SIG-M5 treated with dmso at 0.1 percent for 504 hours (cell line): ENCODE results near the gene GAGE12J.
"Not testable (repeated sequence)": the region's sequence is repeated elsewhere in the genome, so short reads cannot be mapped to it uniquely, and the experiment has no call there.

Experiments
- DNase-seq: peaks from one replicate; lab custom pipeline; 2025; ENCODE audit not compliant: unreplicated experiment; lab: John Stamatoyannopoulos, UW

The GAGE12J gene

DNA sequence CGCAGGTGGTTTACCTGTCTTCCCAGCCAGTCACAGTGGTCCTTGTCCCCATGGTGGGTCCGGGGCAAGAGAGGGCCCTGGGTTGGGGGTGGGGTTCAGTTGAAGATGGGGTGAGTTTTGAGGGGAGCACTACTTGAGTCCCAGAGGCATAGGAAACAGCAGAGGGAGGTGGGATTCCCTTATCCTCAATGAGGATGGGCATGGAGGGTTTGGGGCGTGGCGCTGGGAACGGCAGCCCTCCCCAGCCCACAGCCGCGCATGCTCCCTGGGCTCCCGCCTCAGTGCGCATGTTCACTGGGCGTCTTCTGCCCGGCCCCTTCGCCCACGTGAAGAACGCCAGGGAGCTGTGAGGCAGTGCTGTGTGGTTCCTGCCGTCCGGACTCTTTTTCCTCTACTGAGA lies at the start of gene GAGE12J:
Gene GAGE12J, plus strand, starts transcription at position 301 of the 400 bp plus-strand sequence. CDS start 1,157 bp downstream, outside the sequence.
- DNase-seq = not testable (repeated sequence)

- no peak for DNase-seq
Measured at GRCh38 chrX:49272421-49272820, 49.4 kb upstream of the GAGE12J start.

DNA sequence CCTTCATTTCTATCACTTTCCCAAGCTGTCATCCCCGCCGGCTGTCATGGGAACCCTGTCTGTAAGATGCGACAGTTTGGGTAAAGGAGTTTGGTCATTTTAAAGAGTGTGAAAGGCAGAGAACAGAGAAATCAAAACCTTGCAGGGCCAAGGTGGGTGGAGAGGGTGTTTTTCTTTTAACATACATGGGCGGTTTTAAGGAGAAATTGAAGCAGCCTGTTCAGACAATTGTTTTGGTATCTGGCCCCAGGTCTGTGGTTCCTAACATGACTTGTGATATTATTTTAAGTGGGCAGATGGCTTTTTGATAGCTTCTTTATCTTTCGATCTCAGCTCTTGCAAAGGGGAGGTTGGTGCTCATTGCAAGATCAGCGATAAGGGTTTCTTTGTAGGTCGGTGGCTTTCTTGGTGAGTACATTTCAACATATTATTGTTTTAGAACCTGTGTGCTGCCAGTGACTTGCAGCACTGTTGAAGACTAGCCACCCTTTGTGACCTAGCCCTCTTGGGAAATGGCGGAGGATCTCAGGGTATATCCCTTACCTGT lies 48.6 kb upstream of the GAGE12J start:
- no peak for DNase-seq

GRCh38 chrX:49276207-49276606 lies 45.6 kb upstream of the GAGE12J start:
- DNase-seq = no peak

DNA sequence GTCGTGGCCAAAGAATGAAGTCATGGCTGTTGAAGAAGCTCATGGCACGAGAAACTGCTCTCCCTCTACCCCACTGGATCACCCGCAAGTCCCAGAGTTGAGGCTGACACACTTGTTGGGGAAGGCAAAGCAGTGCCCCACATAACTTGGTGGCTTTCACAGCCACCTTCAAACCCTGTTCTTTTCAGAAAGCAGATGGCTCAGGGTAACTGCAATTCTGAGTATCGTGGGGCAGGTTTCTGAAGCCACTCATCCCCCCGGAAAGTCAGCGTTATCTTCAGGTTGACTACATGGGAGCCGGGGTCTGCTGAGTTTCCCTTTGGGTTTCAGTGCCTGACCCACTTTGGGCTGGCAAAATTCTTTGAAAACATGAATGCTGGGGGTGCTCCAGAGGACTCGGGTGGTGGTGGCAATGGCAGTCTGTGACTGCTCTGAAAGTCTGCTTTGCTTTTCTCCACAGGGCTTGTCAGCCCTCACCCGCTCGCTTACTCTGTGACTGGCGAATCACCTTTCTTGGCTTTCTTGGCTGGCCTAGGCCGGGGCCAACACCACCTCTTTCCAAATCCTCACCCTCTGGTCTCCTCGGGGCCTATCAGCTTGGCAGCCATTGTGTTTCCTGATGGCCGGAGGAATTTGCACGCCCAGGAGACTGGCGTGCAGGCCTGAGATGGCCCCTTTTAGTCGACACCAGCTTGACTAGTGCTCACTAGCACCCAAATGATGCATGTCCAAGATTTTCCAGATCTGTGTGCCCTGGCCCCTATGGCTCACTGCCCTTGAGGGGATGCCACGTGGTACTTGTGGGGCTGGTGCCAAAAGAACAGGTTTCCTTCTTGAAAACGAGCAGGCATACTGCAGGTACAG lies 44.9 kb upstream of the GAGE12J start:
- DNase-seq = no peak

DNA sequence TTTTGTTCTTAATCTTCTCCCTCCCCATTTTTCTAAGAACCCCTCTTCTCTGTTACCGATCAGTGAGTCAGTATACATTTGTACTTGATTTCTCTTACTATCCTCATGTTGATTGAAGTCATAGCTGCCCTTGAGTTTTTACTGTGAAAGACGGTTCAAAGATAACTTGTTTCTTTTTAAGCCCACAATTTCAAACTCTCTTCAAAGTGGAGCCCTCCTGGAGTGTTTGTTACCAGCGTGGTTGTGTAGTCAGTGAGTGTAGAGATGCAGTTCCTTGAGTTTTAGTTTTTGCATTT lies 44.4 kb upstream of the GAGE12J start:
- no peak for DNase-seq

- DNase-seq = no peak
Measured at GRCh38 chrX:49278081-49278480, 43.8 kb upstream of the GAGE12J start.

GRCh38 chrX:49282647-49283011 lies 39.2 kb upstream of the GAGE12J start:
- DNase-seq = no peak

GRCh38 chrX:49284212-49284611 lies 37.6 kb upstream of the GAGE12J start:
- no peak for DNase-seq

GRCh38 chrX:49286136-49286535 lies 35.7 kb upstream of the GAGE12J start:
- no peak for DNase-seq

DNA sequence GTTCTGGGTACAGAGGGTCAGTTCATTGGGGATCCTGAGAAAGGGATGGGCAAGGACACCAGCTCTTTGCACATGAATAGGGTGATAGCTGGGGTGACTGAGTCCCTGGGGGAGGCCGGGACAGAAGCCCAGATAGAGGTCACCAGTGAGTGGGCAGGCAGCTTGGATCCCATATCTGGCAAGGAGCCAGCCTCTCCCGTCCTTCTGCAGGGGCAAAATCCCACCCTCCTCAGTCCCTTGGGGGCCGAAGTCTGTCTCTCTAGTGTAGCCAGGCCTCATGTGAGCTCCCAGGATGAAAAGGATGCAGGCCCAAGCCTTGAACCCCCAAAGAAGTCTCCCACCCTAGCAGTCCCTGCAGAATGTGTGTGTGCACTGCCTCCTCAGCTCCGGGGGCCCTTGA lies 35.3 kb upstream of the GAGE12J start:
- no peak for DNase-seq

- no peak for DNase-seq
Measured at GRCh38 chrX:49287665-49288064, 34.2 kb upstream of the GAGE12J start.

DNA sequence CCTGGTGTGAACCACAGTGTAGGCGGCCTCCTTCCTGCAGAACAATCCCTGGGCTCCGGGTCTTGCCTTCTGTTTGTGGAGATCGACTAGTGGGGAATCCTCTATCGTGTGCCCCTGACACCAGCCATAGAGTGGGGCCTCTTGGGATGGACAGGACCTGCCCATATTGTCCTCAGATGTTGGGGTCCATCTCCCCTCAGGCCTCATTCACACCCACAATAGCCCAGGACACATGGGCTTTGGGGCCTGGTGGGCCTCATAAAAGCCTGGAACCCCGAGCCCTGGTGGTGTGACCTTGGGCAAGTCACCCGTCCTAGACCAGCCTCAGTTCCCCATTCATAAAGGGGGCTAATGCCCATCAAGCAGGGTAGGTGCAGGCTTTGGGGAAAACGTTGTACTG lies 31.6 kb upstream of the GAGE12J start:
- no peak for DNase-seq

DNA sequence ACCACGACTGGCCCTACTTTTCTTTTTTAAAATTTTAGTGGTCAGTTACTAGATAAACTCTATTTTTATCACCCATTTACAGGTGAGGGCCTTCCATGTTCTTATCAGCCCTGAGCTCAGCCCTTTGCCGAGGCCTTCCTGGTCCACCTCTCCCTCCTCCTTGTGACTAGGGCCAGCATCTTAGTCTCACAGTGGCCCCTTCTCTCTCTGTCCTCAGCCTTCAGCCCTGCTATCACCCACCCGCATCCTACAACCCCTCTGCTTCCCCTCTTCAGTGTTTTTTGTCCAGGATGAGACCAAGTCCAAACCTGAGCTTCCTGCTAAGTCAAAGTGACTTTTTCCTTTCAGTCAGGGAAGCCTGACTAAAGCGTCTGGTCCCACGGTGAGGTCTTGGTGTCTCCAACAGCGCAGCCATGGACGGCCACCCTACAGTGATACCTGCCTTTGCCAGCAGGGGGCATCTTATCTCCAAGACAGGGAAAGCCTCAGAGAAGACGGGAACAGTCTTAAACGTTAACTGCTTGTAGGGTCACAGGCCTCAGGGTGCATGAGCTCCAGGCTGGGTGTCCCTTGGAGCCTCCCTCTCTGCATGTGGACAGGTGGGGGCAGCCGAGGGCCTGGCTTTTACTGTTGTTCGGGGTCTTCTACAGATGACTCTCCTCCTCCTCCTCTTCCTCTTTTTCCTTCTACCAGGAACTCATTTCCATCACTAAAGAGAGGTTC lies 30.1 kb upstream of the GAGE12J start:
- DNase-seq = peak; percentile 54

DNA sequence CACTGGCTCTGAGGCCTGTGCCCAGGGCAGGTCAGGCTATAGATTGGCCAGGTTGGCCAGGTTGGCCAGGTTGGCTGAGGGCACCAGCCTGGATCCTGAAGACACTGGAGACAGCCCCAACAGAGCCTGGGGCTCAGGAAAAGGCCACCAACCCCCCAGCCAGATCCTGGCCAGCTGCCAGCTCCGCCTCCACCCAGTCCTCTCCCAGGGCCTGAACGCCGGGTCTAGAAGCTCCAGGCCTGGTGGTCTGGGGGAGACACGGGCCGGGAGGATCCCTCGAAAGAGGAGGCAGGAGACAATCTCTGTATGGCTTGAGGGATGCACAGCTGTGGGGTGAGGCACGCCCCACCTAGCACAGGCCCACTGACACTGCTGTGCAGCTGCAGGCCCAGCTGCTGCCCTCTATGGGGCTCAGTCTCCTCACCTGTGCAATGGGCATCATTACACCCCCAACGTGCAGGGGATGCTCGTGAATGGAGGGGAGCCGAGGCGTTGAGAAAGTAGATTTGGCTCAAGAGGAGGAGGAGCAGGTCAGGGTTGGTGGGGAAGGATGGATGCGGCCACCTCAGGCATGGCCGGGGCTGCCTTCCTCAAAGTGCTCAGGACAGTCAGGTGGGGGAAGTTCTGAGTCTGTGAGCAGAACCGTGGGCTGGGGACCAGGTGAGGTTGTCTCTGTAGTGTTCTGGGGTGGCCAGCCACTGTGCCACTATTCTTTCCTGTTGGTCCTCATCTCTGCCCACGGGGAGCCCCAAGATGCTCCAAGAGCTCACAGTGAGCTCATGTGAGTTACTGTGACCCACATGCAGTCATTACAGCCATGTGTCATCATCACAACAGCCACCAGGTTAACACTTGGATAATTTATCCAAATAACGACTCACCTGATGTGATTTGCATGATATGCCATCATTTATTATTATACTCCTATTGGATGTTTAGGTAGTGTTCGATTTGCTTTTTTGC lies 29.2 kb upstream of the GAGE12J start:
- no peak for DNase-seq

GRCh38 chrX:49299293-49299692 lies 22.5 kb upstream of the GAGE12J start:
- not testable (repeated sequence) for DNase-seq

- no peak for DNase-seq
Measured at GRCh38 chrX:49300703-49301102, 21.1 kb upstream of the GAGE12J start.

DNA sequence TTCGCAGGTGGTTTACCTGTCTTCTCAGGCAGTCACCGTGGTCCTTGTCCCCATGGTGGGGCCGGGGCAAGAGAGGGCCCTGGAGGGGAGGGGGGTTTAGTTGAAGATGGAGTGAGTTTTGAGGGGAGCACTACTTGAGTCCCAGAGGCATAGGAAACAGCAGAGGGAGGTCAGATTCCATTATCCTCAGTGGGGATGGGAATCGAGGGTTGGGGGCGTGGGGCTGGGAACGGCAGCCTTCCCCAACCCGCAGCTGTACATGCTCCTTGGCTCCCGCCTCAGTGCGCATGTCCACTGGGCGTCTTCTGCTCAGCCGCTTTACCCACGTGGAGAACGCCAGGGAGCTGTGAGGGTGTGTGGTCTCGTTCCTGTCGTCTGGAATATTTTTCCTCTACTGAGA lies 18.5 kb upstream of the GAGE12J start, which contains the start of gene GAGE10:
Gene GAGE10, plus strand, starts transcription at position 301 of the 400 bp plus-strand sequence. CDS start 1,214 bp downstream, outside the sequence.
- DNase-seq = no peak

DNA sequence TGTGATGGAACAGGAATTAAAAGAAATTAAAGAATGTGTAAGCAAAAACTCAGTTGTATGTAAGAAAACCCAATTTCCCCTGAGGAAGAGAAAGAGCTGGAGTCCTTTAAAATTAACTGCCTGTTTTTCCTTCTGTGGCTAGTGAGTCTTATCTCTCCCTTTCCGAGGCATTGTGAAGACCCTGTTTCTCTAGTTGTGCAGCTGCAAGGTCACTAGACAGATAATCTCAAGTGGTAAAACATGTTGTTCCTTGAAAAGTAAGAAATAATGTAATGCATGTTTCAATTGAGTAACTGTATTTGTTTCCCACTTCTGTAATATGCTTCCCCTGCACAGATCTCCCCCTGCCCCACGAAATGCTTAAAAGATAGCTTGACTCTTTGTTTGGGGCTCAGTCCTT lies 14.1 kb upstream of the GAGE12J start:
- not testable (repeated sequence) for DNase-seq

- DNase-seq = peak; percentile 30
Measured at GRCh38 chrX:49308604-49309269, 13.1 kb upstream of the GAGE12J start.
